ENCODE measurements around the gene CNOT8.

- TF ChIP-seq ZBTB33 (IDR thresholded peaks at IDR 0.05; ENCODE audit: extremely low read depth, insufficient replicate concordance, low read length), result no peak
- no peak for TF ChIP-seq CTCF (IDR thresholded peaks at IDR 0.05 in 2 of 3, conservative IDR thresholded peaks at IDR 0.05 in 1 of 3; ENCODE audit: borderline replicate concordance in 1 of 3, insufficient read depth in 1 of 3, low read depth in 2 of 3, low read length in 2 of 3)
- no peak for TF ChIP-seq CEBPB (IDR thresholded peaks at IDR 0.05; ENCODE audit: low read depth)
- no peak for TF ChIP-seq POLR2AphosphoS5 (IDR thresholded peaks at IDR 0.05; ENCODE audit: low read depth, low read length)
- TF ChIP-seq MAX (IDR thresholded peaks at IDR 0.05), result no peak
- TF ChIP-seq EZH2phosphoT487 (IDR thresholded peaks at IDR 0.05; ENCODE audit: borderline replicate concordance), result no peak
- no peak for TF ChIP-seq JUND (IDR thresholded peaks at IDR 0.05)
Observed at GRCh38 chr5:154865466-154866184, 7.2 kb downstream of the CNOT8 start.
